GM23338 (cell line): ENCODE measurements around the gene IGSF21. TPM values are rescaled to one million over a fixed set of nuclear protein-coding genes. Genes with fewer than 3 reads are reported as not detected.

ENCODE experiments used
- ETS1 ChIP-seq: IDR thresholded peaks from 2 replicates; pipeline ENCODE4 v1.6.1; 2016; ENCODE audit warnings: antibody characterized with exemption
- EZH2phosphoT487 ChIP-seq: fragments of 200-600 bp; sonication (generic); IDR thresholded peaks from one replicate; pipeline ENCODE4 v1.8.1; 2018; ENCODE audit warnings: antibody characterized with exemption; ENCODE audit not compliant: unreplicated experiment
- JUNB ChIP-seq: IDR thresholded peaks from one replicate; pipeline ENCODE4 v1.6.1; 2016; ENCODE audit warnings: antibody characterized with exemption; ENCODE audit not compliant: unreplicated experiment
- POLR2AphosphoS5 ChIP-seq: IDR thresholded peaks from 2 replicates; pipeline ENCODE4 v1.6.1; 2016; ENCODE audit warnings: antibody characterized with exemption, low read depth
- REST ChIP-seq: IDR thresholded peaks from one replicate; pipeline ENCODE4 v1.6.1; 2018; ENCODE audit warnings: antibody characterized with exemption; ENCODE audit not compliant: unreplicated experiment
- STAT1 ChIP-seq: IDR thresholded peaks from one replicate; pipeline ENCODE4 v1.6.1; 2016; ENCODE audit warnings: antibody characterized with exemption; ENCODE audit not compliant: unreplicated experiment
- ZNF462 ChIP-seq: fragments of 250-450 bp; sonication (Bioruptor Pico); IDR thresholded peaks from 2 replicates; pipeline ENCODE4 v1.5.0; 2020; ENCODE audit warnings: mild to moderate bottlenecking, moderate library complexity
- polyA plus RNA-seq: library from polyadenylated mRNA; unstranded; fragments of >200 nt; fragmentation: Nextera tagmentation; extraction: Ambion mirVana; gene quantifications from 2 replicates; pipeline ENCODE4 v1.2.1, GENCODE V29; 2016
- total RNA-seq: library from RNA; depleted of rRNA; stranded (reverse); fragments of >200 nt; shearing (Covaris generic); gene quantifications from 2 replicates; pipeline ENCODE4 v1.2.3, GENCODE V29; 2014

The IGSF21 gene
- total and polyA plus RNA-seq, 2 experiments from 2014 or later = 15.6 to 15.7 TPM

GRCh38 chr1:18091660-18092446 lies 15.7 kb upstream of the IGSF21 start (continued):
- TF ChIP-seq REST = no peak
- TF ChIP-seq EZH2phosphoT487 = no peak
- no peak for TF ChIP-seq ZNF462
- TF ChIP-seq ETS1 = no peak
- no peak for TF ChIP-seq STAT1
- no peak for TF ChIP-seq JUNB
- no peak for TF ChIP-seq POLR2AphosphoS5
